T follicular helper cell (primary cell): ENCODE measurements around the gene CLASRP.
"Not testable (repeated sequence)": the region's sequence is repeated elsewhere in the genome, so short reads cannot be mapped to it uniquely, and the experiment has no call there.

Experiments used
- DNase-seq: peaks from one replicate; pipeline ENCODE4 v3.0.0-alpha.2; 2020; ENCODE audit warnings: low read depth

The CLASRP gene

DNA sequence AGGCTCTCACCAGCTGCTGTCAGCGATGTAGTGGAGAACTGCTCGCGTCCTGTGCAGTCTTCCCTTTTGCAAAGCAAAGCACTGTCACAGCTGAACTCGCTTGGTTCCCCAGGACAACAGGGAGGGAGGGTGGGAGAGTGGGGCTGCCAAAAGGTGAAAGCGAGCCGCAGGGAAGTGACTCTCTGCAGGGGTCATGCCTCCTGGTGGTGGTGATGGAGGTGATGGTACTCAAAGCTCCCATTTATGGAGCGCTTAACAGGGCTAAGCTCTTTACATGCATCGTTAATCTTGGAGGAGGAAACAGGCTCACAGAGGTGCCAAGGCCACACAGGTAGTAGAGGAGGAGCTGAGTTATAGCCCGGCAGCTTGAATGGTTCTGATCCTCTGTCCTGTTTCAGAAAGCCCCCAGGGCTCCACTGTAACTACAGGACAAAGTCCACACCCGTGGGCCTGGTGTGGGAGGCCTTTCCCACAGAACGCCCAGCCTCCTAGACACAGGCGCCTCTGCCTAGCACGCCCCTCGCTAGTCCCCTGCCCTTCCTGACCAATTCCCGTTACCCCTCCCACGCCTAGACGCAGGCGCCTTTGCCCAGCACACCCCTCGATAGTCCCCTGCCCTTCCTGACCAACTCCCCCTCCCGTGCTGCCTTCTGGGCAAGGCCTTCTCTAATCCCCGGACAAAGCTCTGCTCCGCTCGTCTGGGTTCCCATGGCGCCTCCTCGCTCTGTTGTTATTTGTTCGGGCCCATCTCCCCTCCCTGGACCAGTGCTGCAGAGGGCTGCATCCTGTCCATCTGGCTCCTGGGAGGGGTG lies 64.9 kb downstream of the CLASRP start:
- no peak for DNase-seq

- DNase-seq = no peak
These were observed 66.0 kb downstream of the CLASRP start for GRCh38 chr19:45104658-45105349.

DNA sequence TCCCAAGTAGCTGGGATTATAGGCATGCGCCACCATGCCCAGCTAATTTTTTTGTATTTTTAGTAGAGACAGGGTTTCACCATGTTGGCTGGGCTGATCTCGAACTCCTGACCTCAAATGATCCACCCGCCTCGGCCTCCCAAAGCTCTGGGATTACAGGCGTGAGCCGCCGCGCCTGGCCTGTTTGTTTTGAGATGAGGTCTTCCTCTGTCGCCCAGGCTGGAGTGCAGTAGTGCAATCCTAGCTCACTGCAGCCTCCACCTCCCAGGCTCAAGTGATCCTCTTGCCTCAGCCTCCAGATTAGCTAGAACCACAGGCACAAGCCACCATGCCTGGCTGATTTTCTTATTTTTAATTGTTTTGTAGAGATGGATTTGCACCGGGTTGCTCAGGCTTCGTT lies 67.5 kb downstream of the CLASRP start:
- not testable (repeated sequence) for DNase-seq

GRCh38 chr19:45107621-45108150 lies 68.8 kb downstream of the CLASRP start:
- DNase-seq = no peak

DNA sequence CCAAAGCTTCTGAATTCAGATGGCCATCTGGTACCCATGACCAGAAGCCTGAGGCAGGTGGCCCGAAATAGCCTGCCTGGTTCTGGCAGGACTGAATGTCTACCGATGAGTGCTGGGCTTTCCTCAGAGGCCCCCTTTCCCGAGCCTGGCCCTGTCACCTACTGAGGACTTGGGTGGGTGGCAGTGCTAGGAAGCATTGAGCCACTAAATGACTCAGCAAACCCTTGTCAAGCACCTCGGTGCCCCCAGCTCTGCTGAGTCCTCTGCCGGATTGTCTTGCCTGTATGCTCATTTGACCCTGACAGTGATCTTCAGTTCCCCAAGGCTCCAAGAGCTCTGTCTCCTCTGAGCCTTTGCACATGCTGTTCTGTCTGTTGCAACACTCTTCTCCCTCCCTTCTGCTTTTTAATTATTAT lies 72.0 kb downstream of the CLASRP start:
- DNase-seq = no peak

- DNase-seq = no peak
These were observed 73.4 kb downstream of the CLASRP start for GRCh38 chr19:45112111-45112827.

- no peak for DNase-seq
These were observed 74.8 kb downstream of the CLASRP start for GRCh38 chr19:45113628-45114027.

- no peak for DNase-seq
These were observed 75.3 kb downstream of the CLASRP start for GRCh38 chr19:45114116-45114515.

- no peak for DNase-seq
These were observed 77.2 kb downstream of the CLASRP start for GRCh38 chr19:45115809-45116615.

DNA sequence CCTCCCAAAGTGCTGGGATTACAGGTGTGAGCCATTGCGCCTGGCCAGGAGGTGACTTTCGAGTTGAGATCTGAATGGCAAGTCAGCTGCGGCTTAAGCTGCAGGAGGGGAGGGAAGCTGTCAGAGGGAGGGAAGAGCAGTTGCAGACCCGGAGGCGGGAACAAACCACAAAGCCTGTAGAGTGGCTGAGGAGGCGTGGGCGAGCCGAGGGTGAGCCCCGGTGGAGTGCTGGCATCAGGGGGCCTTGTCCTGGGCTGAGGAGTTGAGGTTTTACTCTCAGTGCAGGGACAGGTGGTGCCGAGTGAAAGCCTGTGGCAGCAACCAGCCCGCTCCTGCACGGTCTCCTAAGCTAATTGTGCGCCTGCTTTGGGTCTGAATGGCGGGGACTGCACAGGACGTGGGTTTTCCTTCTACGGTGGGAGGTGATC lies 78.3 kb downstream of the CLASRP start:
- no peak for DNase-seq

DNA sequence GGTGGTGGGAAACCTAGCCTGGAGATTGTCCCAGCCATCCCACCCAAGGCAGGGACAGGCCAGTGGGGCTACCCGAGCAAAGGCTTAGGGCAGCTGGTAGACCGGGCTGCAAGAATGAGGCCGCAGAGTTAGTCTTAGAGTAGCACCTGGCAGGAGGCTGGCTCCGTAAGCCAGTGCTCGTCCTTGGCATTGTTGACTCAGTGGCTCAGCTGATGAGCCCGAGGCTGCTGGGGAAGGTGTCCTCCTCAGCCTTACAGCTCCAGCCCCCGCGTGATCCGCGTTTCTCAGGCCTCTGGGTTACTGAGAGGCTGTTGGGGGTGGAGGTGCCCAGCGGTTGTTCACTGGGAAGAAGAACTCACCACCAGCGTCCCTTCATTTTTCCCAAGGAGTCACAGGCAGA lies 78.8 kb downstream of the CLASRP start:
- no peak for DNase-seq

DNA sequence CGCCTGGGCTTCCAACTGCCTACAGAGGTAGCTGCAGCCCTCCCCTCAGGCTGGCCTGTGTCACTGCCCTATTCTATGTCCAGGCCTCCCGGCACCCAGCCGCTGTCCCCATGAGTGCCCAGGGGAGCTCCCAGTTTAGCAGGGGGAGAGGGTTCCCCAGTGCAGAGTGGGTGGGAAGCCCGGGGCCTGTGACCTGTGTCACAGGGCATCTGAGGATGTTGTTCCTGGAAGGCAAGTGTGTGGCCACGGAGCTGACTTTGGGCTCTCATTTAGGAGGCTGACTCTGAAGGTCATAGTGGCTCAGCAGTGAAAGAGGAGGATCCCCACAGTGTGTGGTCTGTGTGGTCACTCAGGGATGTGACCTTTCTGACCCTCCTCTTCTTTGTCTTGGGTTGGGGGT lies 79.3 kb downstream of the CLASRP start:
- DNase-seq = no peak

DNA sequence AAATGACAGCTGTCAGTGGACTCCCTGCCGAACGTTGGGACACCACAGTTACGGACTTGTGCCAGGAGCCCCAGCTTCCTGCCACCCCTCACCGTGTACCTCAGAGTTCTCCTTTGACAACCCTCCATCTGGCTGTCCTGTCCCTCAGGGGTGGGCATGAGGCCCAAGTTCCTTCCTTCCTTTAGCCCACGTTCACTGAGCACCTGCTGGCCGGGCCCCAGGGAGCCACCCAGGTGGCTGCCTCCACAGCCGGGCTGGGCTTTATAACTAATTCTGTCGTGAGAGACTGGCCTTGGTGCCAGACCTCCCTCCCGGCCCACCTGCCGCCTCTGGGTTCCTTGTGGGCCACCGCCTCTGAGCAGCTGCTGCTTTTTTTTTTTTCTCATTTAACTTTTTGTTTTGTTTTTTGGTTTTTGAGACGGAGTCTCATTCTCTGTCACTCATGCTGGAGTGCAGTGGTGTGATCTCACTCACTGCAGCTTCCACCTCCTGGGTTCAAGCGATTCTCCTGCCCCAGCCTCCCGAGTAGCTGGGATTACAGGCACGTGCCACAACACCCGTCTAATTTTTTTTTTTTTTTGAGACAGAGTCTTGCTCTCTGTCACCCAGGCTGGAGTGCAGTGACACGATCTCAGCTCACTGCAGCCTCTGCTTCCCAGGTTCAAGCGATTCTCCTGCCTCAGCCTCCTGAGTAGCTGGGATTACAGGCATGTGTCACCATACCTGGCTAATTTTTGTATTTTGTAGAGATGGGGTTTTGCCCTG lies 79.9 kb downstream of the CLASRP start:
- DNase-seq = not testable (repeated sequence)

DNA sequence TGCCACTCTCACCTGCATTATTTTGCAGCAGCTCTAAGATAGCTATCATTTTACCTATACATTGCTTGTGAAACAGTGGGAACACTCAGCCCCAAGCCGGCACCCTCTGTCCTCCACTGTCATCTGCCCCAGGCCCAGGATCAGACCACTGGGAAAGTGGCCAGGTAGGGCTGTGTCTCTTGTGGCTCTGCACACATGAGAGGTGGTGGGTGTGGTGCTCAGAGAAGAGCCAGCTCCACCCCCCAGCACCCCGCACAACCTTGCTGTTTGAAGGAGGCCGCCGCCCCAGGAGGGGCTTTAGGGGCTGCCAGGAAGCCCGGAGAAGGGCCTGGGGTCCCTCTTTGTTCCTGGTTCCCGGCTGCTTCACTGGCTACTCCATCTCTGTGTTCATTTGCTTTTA lies 80.7 kb downstream of the CLASRP start:
- no peak for DNase-seq
